ENCODE data around the gene MAP3K7CL.

The MAP3K7CL gene

GRCh38 chr21:29172282-29172681 is 41.8 kb downstream of the MAP3K7CL start:
- in situ Hi-C loops (cut with HindIII; ENCODE audit: low sequenced_read_pairs) = no loop called here
- no peak for DNase-seq (ENCODE audit: low read depth)
- no peak overlapping the region for H3K4me3 ChIP-seq (ENCODE audit: low read depth, low read length)
- TF ChIP-seq, protein P1, sequence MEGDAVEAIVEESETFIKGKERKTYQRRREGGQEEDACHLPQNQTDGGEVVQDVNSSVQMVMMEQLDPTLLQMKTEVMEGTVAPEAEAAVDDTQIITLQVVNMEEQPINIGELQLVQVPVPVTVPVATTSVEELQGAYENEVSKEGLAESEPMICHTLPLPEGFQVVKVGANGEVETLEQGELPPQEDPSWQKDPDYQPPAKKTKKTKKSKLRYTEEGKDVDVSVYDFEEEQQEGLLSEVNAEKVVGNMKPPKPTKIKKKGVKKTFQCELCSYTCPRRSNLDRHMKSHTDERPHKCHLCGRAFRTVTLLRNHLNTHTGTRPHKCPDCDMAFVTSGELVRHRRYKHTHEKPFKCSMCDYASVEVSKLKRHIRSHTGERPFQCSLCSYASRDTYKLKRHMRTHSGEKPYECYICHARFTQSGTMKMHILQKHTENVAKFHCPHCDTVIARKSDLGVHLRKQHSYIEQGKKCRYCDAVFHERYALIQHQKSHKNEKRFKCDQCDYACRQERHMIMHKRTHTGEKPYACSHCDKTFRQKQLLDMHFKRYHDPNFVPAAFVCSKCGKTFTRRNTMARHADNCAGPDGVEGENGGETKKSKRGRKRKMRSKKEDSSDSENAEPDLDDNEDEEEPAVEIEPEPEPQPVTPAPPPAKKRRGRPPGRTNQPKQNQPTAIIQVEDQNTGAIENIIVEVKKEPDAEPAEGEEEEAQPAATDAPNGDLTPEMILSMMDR (IDR thresholded peaks at IDR 0.05; ENCODE audit: low read depth, low read length, missing control alignments) = no peak

GRCh38 chr21:29174607-29175013 is 44.2 kb downstream of the MAP3K7CL start:
- in situ Hi-C loops (cut with HindIII; ENCODE audit: low sequenced_read_pairs) = no loop called here
- no peak for DNase-seq (ENCODE audit: low read depth)
- TF ChIP-seq, protein P1 (IDR thresholded peaks at IDR 0.05; ENCODE audit: low read depth, low read length, missing control alignments) = no peak
- H3K4me3 ChIP-seq (ENCODE audit: low read depth, low read length) = no peak overlapping the region

DNA sequence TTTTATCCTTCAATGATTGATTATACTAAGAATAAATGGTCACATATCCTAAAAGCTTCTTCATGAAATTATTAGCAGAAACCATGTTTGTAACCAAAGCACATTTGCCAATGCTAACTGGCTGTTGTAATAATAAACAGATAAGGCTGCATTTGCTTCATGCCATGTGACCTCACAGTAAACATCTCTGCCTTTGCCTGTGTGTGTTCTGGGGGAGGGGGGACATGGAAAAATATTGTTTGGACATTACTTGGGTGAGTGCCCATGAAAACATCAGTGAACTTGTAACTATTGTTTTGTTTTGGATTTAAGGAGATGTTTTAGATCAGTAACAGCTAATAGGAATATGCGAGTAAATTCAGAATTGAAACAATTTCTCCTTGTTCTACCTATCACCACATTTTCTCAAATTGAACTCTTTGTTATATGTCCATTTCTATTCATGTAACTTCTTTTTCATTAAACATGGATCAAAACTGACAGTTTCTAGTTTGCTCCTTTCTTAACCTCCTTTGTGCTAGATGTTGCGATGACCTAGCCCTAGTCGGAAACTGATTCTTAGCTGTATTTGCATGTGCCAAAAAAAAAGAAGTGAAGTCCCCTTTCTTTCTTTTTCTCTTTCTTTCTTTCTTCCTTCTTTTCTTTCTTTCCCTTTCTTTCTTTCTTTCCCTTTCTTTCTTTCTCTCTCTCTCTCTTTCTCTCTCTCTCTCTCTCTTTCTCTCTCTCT is 45.1 kb downstream of the MAP3K7CL start:
- H3K4me3 ChIP-seq (ENCODE audit: low read depth, low read length) = no peak overlapping the region
- in situ Hi-C loops (cut with HindIII; ENCODE audit: low sequenced_read_pairs) = no loop called here
- no peak for DNase-seq (ENCODE audit: low read depth)
- TF ChIP-seq, protein P1 (IDR thresholded peaks at IDR 0.05; ENCODE audit: low read depth, low read length, missing control alignments) = no peak

GRCh38 chr21:29176471-29177120 is 46.2 kb downstream of the MAP3K7CL start:
- no peak for DNase-seq (ENCODE audit: low read depth)
- in situ Hi-C loops (cut with HindIII; ENCODE audit: low sequenced_read_pairs) = no loop called here
- H3K4me3 ChIP-seq (ENCODE audit: low read depth, low read length) = no peak overlapping the region
- TF ChIP-seq, protein P1 (IDR thresholded peaks at IDR 0.05; ENCODE audit: low read depth, low read length, missing control alignments) = no peak

DNA sequence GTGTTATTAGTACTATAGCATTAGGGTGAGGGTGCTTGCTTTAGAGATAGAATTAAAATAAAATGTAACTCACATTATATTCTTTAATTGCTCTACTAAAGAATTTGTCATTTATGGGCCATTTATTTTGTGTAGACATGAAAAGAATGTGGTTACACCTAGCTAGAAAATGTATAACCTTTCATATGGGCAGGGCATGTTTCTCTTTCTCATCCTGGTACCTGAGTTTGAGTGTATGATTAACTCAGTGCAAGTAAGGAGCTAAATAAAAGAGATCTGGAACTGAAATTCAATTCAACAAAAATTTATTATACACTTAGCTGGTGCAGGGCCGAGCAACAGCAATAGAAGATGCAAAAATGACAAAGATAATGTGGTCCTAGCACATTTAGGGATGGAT is 47.4 kb downstream of the MAP3K7CL start:
- in situ Hi-C loops (cut with HindIII; ENCODE audit: low sequenced_read_pairs) = no loop called here
- no peak overlapping the region for H3K4me3 ChIP-seq (ENCODE audit: low read depth, low read length)
- DNase-seq (ENCODE audit: low read depth) = no peak
- TF ChIP-seq, protein P1 (IDR thresholded peaks at IDR 0.05; ENCODE audit: low read depth, low read length, missing control alignments) = no peak

DNA sequence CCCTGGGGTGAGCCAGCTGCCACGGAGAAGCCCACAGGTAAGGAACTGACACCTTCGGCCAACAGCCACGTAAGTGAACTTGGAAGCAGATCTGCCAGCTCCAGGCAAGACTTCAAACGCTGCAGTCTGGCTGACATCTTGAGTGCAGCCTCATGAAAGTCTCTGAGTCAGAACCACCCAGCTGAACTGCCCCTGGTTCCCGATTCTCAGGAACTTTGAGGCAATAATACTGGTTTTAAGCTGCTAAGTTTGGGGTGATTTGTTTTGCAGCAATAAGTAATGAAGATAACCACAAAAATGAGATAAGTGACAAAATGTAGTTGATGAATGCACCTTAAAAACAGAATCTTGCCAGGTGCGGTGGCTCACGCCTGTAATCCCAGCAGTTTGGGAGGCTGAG is 48.5 kb downstream of the MAP3K7CL start:
- TF ChIP-seq, protein P1 (IDR thresholded peaks at IDR 0.05; ENCODE audit: low read depth, low read length, missing control alignments) = no peak
- no peak overlapping the region for H3K4me3 ChIP-seq (ENCODE audit: low read depth, low read length)
- no peak for DNase-seq (ENCODE audit: low read depth)
- in situ Hi-C loops (cut with HindIII; ENCODE audit: low sequenced_read_pairs) = no loop called here
